Measurements from ENCODE around the gene ADARB2. TPM values are rescaled to one million over a fixed set of nuclear protein-coding genes. Genes with fewer than 3 reads are reported as not detected.

Gene ADARB2
- polyA plus RNA-seq, 3 donors: not detected

GRCh38 chr10:1677307-1677939 is 59.9 kb downstream of the ADARB2 start:
- H3K4me2 ChIP-seq (replicated peaks; ENCODE audit: extremely low read depth, low read length, poor library complexity, severe bottlenecking): no peak overlapping the region
- WGBS (ENCODE audit: insufficient coverage): 95% methylated on average over 4 of the region's 6 CpGs

GRCh38 chr10:1674501-1674900 is 62.8 kb downstream of the ADARB2 start:
- 97% methylated on average over 7 of the region's 11 CpGs for whole genome bisulfite sequencing (ENCODE audit: insufficient coverage)
- no peak overlapping the region for H3K4me2 ChIP-seq (replicated peaks; ENCODE audit: extremely low read depth, low read length, poor library complexity, severe bottlenecking)

More at GRCh38 chr10:1677307-1677939, 59.9 kb downstream of the ADARB2 start:
- no peaks in the 10 kb centered on the region for H4K20me1 ChIP-seq (ENCODE audit: insufficient read depth, low read length)
- H3K27me3 Mint-ChIP-seq (ENCODE audit: low read depth in 3 of 3): peaks cover 0 to 2% (median 0%) of the 10 kb centered on the region in 3 donors
- H3K4me1 ChIP-seq (ENCODE audit: control insufficient read depth in 1 of 2, insufficient read depth in 2 of 2, low read length in 2 of 2): no peaks in the 10 kb centered on the region
- H2AFZ ChIP-seq (ENCODE audit: insufficient read depth, low read depth, low read length, poor library complexity, severe bottlenecking): no peak overlapping the region
- DNase-seq: no peak
- peaks cover 0 to 3% (median 0%) of the 10 kb centered on the region in 7 donors for H3K9me3 Mint-ChIP-seq
- H3K9me3 ChIP-seq (replicated peaks in 1 of 2; ENCODE audit: control insufficient read depth in 1 of 2, insufficient read depth in 1 of 2, low read length in 2 of 2): no peaks in the 10 kb centered on the region
- no peak overlapping the region for H3K27ac Mint-ChIP-seq
- H3K4me1 Mint-ChIP-seq: no peaks in the 10 kb centered on the region
- no peaks in the 10 kb centered on the region for H3K36me3 Mint-ChIP-seq
- H3K4me3 Mint-ChIP-seq: no peak overlapping the region
- intact Hi-C loops (cut with micrococcal nuclease): no loop called here
- no peaks in the 10 kb centered on the region for H3K36me3 ChIP-seq (replicated peaks in 1 of 2; ENCODE audit: control insufficient read depth in 1 of 2, insufficient read depth in 2 of 2, low read length in 2 of 2)
- TF ChIP-seq CTCF (IDR thresholded peaks at IDR 0.05): no peak
- H3K4me3 ChIP-seq (replicated peaks in 1 of 3; ENCODE audit: low read depth in 2 of 3, low read length in 3 of 3): no peak overlapping the region
- no peaks in the 10 kb centered on the region for H3K79me2 ChIP-seq (ENCODE audit: insufficient read depth, low read length)
- no peaks in the 10 kb centered on the region for H3K27me3 ChIP-seq (ENCODE audit: control insufficient read depth in 2 of 2, insufficient read depth in 2 of 2, low read length in 2 of 2)
- H3K27ac ChIP-seq (ENCODE audit: low read depth in 1 of 2, low read length in 2 of 2): no peak overlapping the region
- no peak overlapping the region for H3K9ac ChIP-seq (ENCODE audit: insufficient read depth, low read length, poor library complexity, severe bottlenecking)

More at GRCh38 chr10:1674501-1674900, 62.8 kb downstream of the ADARB2 start:
- H3K4me1 Mint-ChIP-seq: no peaks in the 10 kb centered on the region
- no peak for DNase-seq
- no peak overlapping the region for H3K4me3 Mint-ChIP-seq
- H3K9me3 ChIP-seq (replicated peaks in 1 of 2; ENCODE audit: control insufficient read depth in 1 of 2, insufficient read depth in 1 of 2, low read length in 2 of 2): no peaks in the 10 kb centered on the region
- no peak overlapping the region for H3K9ac ChIP-seq (ENCODE audit: insufficient read depth, low read length, poor library complexity, severe bottlenecking)
- no peak overlapping the region for H2AFZ ChIP-seq (ENCODE audit: insufficient read depth, low read depth, low read length, poor library complexity, severe bottlenecking)
- H3K36me3 Mint-ChIP-seq: no peaks in the 10 kb centered on the region
- no peaks in the 10 kb centered on the region for H3K79me2 ChIP-seq (ENCODE audit: insufficient read depth, low read length)
- no peaks in the 10 kb centered on the region for H3K4me1 ChIP-seq (ENCODE audit: control insufficient read depth in 1 of 2, insufficient read depth in 2 of 2, low read length in 2 of 2)
- H3K27me3 ChIP-seq (ENCODE audit: control insufficient read depth in 2 of 2, insufficient read depth in 2 of 2, low read length in 2 of 2): no peaks in the 10 kb centered on the region
- intact Hi-C loops (cut with micrococcal nuclease): no loop called here
- H3K9me3 Mint-ChIP-seq: peaks cover 0 to 4% (median 0%) of the 10 kb centered on the region in 7 donors
- TF ChIP-seq CTCF (IDR thresholded peaks at IDR 0.05): no peak
- peaks cover 0 to 4% (median 0%) of the 10 kb centered on the region in 3 donors for H3K27me3 Mint-ChIP-seq (ENCODE audit: low read depth in 3 of 3)
- no peaks in the 10 kb centered on the region for H4K20me1 ChIP-seq (ENCODE audit: insufficient read depth, low read length)
- no peaks in the 10 kb centered on the region for H3K36me3 ChIP-seq (replicated peaks in 1 of 2; ENCODE audit: control insufficient read depth in 1 of 2, insufficient read depth in 2 of 2, low read length in 2 of 2)
- H3K4me3 ChIP-seq (replicated peaks in 1 of 3; ENCODE audit: low read depth in 2 of 3, low read length in 3 of 3): no peak overlapping the region
- no peak overlapping the region for H3K27ac ChIP-seq (ENCODE audit: low read depth in 1 of 2, low read length in 2 of 2)
- no peak overlapping the region for H3K27ac Mint-ChIP-seq
